Fibroblast of skin of left biceps (primary cell): ENCODE measurements around the gene RIMBP2.
"Not testable (repeated sequence)": the region's sequence is repeated elsewhere in the genome, so short reads cannot be mapped to it uniquely, and the experiment has no call there.

Source experiments
- DNase-seq, 2 experiments: peaks; one replicate each; pipeline ENCODE4 v3.0.0-alpha.2; 2013; ENCODE audit warnings: low read depth in 2 of 2

Gene RIMBP2

GRCh38 chr12:130739571-130739970, 23.5 kb upstream of the RIMBP2 start:
- DNase-seq: no peak

GRCh38 chr12:130738403-130738802, 22.3 kb upstream of the RIMBP2 start:
- not testable (repeated sequence) for DNase-seq

DNA sequence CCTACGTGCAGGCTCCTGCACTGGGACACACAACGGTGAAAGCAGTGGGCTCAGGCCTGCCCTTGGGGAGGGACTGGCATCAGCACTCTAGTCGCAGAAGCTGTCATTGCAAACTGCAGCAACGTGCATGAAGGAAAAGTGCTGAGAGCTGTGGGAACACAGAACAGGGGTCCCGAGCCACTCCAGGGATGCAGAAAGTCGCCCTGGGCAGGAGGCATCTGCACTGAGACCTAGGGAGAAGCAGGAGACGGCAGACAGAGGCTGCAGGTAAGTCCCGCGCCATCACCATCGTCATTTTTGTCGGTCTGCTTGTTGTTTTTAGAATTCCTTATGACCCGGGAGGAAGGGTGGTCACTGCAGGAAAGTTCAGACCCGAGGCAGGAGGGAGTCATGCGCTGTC, 21.6 kb upstream of the RIMBP2 start:
- DNase-seq: no peak

DNA sequence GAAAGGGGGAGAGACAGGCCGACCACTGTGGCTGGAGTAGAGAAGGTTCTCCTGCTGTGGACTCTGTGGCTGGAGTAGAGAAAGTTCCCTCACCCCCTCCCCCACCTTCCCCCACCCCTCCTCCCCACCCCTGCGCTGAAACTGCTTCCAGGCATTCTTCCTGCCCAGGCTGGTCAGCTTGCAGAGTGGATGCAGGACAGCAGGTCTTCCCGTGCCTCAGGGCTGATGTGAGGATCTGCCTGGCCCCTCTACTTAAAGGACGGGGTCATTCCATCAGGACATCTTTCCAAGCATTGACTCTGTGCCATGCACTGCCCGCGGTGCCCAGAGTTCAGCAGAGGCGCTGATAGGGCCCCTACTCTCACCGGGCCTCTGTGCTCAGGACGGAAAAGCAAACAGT, 13.2 kb upstream of the RIMBP2 start:
- DNase-seq: no peak

DNA sequence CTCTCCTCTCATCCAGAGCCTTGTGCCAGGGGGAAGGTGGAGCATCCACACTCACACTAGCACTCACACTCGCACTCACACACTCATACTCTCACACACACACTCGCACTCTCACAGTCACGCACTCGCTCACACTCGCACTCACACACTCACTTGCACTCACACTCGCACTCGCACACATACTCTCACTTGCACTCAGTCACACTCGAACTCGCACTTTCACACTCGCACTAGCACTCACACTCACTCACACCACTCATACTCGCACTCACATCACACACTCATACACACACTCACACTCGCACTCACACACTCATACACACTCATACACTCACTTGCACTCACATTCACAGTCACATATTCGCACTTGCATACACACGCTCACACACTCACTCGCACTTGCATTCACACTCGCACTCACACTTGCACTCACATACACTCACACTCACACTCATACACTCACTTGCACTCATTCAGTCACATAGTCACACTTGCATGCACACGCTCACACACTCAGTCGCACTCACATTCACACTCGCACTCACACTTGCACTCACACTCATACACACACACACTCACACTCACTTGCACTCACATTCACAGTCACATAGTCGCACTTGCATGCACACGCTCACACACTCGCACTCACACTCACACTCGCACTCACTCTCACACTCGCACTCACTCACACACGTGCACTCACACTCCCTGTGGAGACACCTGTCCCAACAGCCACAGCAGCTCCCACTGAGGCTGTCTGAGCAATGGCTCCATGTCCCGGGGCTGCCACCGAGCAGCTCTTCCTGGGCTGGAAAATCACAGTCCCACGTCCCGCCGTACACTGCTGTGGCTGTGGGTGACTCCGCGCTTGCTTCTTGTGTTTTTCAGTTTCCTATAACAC, 12.3 kb upstream of the RIMBP2 start:
- DNase-seq: no peak

DNA sequence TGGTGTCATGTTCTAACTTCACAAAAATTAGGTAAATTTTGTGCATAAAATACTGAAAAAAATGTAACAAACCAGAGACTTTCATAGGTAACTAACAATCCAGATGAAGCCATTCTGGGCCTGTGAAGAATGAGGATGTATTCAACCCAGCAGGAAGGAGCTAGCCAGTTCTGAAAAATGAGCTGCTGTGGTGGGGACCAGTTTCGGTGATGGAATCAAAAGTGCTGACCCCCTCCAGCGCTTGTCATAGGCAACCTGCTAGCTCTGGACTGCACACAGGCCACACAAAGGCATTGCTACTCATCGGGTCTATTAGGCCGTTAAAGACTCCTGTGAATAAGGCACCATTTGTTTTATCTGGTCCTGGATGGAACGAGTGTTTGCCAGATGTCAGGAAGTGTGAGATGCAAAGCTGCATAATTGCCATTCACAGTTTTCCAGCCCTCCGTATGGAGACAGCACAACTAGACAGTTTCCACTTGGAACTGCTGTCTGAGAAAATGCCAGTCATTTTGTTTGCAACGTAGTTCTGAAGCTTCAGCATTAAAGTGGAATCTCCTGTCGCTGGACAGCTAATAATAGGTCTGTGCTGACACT, 3.3 kb upstream of the RIMBP2 start:
- DNase-seq: no peak

DNA sequence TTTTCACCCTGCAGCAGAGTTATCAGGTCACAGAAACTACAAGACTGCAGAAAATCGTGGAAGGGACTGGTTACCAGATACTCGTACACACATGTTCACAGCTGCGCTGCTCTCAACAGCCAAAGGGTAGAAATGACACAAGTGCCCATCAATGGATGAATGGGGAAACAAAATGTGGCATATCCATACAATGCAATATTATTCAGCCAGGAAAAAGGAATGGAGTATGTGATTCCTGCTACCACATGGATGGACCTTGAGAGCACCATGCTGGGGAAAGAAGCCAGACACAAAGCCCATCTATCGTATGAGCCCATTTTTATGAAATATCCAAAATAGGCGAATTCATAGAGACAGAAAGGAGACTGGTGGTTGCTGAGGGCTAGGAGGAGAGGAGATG, 1.7 kb upstream of the RIMBP2 start:
- no peak for DNase-seq

DNA sequence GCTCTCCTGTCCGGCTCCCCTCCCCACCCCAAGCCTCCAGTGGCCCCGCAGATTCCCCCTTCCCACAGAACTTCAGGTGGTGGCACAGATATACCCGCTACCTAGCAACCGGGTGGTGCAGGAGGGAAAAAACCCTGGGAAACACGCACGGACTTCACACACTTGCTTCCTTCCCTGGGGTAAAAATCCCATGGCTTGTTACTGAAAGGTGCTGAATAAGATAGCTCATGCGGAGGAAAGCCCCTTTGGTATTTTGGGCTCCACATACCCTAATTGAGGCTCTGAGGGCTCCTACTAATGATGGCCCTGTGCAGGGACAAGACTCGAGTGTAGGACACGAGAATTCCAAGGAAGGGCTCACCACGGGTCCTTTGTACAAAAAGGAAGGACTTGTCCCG, 869 bp upstream of the RIMBP2 start:
- DNase-seq: no peak

DNA sequence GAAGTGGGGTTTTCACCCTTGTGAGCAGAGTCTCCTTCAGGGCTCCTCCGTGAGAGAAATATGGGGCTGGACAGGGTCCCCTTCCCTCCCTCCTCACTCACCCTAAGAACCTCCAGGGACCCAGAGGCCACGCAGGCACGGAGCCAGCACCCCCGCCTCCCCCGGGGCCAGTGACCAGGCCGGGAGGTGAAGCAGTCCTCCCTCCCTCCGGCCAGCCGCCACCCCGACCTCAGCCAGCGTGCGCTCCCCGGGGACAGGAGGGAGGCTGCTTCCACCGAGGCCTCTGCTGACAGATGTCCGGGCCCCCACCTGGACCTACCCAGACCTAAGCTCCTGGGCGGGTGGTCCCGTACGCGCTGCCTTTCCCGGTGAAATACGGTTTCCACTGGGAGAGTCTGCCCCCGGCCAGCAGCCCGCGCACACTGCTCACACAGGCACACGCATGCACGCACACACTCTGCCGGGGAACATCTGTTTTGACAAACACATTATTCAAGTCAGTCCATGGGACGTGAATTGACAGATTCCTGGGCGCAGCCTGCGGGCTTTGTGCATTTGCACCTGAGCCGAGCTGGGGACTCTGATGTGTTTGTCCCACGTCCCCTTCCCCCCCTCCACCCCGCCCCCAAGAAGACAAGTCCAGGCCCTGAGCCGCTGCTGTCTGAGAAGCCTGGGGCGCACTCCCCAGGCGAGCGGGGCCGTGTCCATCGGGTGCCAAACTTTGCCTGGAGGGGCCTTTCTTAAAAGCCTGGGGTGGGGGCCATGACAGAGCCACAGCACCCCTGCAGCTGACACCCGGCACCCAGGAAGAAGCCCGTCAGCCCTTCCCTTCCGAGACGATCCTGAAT, 725 bp downstream of the RIMBP2 start:
- no peak for DNase-seq

GRCh38 chr12:130714591-130715149, 1.4 kb downstream of the RIMBP2 start:
- no peak for DNase-seq

GRCh38 chr12:130714091-130714590, 2.0 kb downstream of the RIMBP2 start:
- no peak for DNase-seq

GRCh38 chr12:130713581-130713991, 2.5 kb downstream of the RIMBP2 start:
- no peak for DNase-seq

GRCh38 chr12:130712346-130713065, 3.6 kb downstream of the RIMBP2 start:
- no peak for DNase-seq

GRCh38 chr12:130711756-130712155, 4.3 kb downstream of the RIMBP2 start:
- DNase-seq: no peak

- no peak for DNase-seq
Measured at GRCh38 chr12:130710733-130711080, 5.4 kb downstream of the RIMBP2 start.

GRCh38 chr12:130709971-130710732, 5.9 kb downstream of the RIMBP2 start:
- no peak for DNase-seq

DNA sequence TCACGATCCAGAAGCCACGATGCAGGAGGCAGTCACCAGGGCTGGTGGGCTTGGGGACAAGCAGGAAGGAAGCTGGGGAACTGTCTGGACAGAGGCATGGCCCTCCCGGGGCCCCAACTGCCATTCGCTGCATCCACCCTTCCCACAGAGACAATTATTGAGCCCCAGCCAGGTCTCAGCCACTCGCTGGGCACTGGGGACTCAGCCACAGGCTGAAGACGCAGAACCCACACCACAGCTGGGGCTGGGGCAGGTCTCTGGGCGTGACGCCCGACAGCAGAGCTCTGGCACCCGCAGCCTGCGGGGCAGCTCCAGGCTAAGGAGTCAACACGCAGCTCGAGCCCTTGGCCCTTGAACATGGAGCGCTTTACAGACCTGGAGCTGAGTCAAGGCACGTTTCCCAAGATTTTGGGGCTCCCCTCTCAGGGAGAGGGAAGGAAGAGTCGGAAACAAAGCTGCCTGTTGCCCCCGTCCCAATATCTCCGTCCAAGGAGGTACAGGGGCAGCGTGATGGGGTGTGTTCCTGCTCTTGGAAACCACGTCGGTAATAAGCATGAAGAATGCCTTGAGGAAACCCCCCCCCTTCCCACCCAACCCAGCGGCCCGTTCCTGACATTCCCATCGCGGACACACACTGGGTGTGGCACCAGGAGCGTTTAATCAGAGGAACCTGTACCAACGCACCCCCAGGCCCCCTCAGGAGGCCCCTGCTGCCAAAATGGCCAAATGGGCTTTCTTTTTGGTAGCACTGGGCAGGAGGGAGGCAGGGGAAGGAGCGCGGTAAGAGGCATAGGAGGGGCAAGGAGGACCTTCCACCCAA, 6.7 kb downstream of the RIMBP2 start:
- DNase-seq: no peak

DNA sequence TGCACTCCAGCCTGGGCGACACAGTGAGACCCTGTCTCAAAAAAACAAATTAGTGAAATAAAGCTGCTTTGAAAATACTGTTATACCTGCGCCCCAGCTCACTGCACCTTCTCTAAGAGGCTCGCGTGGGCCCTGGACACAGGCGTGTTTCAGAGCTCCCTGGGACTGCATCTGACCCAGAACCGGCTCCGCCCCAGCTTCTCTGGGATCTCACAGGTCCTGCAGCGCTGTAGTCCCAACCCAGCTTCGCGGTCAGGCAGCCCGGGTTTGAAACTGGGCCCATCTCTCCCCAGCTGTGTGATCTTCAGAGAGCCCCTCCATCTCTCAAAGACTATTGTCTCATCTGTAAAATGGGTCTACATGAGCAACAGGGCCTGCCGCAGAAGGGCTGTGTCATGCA, 7.5 kb downstream of the RIMBP2 start:
- no peak for DNase-seq

GRCh38 chr12:130707571-130707891, 8.6 kb downstream of the RIMBP2 start:
- DNase-seq: no peak
